Measurements from ENCODE around the gene PIEZO2. TPM values are rescaled to one million over a fixed set of nuclear protein-coding genes. Genes with fewer than 3 reads are reported as not detected.

PIEZO2 gene
- total RNA-seq, 1 experiment from 2014 or later, result 0.11 TPM

- Mint-ChIP-seq H3K36me3 (ENCODE audit: insufficient read depth, unreplicated experiment) (no peaks in the 10 kb centered on the region), H3K27me3 (ENCODE audit: insufficient read depth, unreplicated experiment) (peaks cover 6% of the 10 kb centered on the region), H3K4me3 (ENCODE audit: unreplicated experiment) (no peak overlapping the region), H3K4me1 (ENCODE audit: low read depth, unreplicated experiment) (no peaks in the 10 kb centered on the region), H3K27ac (ENCODE audit: unreplicated experiment) (no peak overlapping the region), H3K9me3 (ENCODE audit: unreplicated experiment) (no peaks in the 10 kb centered on the region)
- no peaks in the 10 kb centered on the region for H3K9me3 ChIP-seq
- H3K4me1 ChIP-seq, result no peaks in the 10 kb centered on the region
- CTCF ChIA-PET, result no interaction called here
- H3K4me3 ChIP-seq (ENCODE audit: low read depth, low read length), result no peak overlapping the region
- POLR2A ChIA-PET, result no interaction called here
- DNase-seq, result no peak
- no TSS peak for BruUV-seq (replicated peaks)
- intact Hi-C loops (cut with micrococcal nuclease; ENCODE audit: unreplicated experiment), result no loop called here
- no peaks in the 10 kb centered on the region for H3K36me3 ChIP-seq (ENCODE audit: control insufficient read depth, insufficient read depth, low read length)
- H3K27me3 ChIP-seq (replicated peaks; ENCODE audit: control insufficient read depth, insufficient read depth, low read length), result no peaks in the 10 kb centered on the region
- TF ChIP-seq CTCF (IDR thresholded peaks at IDR 0.05; ENCODE audit: insufficient read depth in 1 of 2, low read depth in 1 of 2, low read length in 1 of 2, severe bottlenecking in 1 of 2, unreplicated experiment in 1 of 2), result no peak
Observed at GRCh38 chr18:10759241-10759640, 390.1 kb downstream of the PIEZO2 start.

GRCh38 chr18:10757946-10758345 is 391.4 kb downstream of the PIEZO2 start:
- Histone ChIP-seq H3K36me3 (ENCODE audit: control insufficient read depth, insufficient read depth, low read length) (no peaks in the 10 kb centered on the region), H3K4me3 (ENCODE audit: low read depth, low read length) (no peak overlapping the region), H3K9me3 (no peaks in the 10 kb centered on the region), H3K4me1 (no peaks in the 10 kb centered on the region), H3K27me3 (replicated peaks; ENCODE audit: control insufficient read depth, insufficient read depth, low read length) (no peaks in the 10 kb centered on the region)
- ChIA-PET CTCF (interaction anchor here (0.6 kb wide), 1 partner anchor 161 kb away, joined by 3 read pairs; no protein-coding TSS in a partner anchor), POLR2A (no interaction called here)
- Mint-ChIP-seq H3K9me3 (ENCODE audit: unreplicated experiment) (no peaks in the 10 kb centered on the region), H3K27ac (ENCODE audit: unreplicated experiment) (no peak overlapping the region), H3K36me3 (ENCODE audit: insufficient read depth, unreplicated experiment) (no peaks in the 10 kb centered on the region), H3K27me3 (ENCODE audit: insufficient read depth, unreplicated experiment) (peaks cover 3% of the 10 kb centered on the region), H3K4me1 (ENCODE audit: low read depth, unreplicated experiment) (no peaks in the 10 kb centered on the region), H3K4me3 (ENCODE audit: unreplicated experiment) (no peak overlapping the region)
- no peak for TF ChIP-seq CTCF (IDR thresholded peaks at IDR 0.05; ENCODE audit: insufficient read depth in 1 of 2, low read depth in 1 of 2, low read length in 1 of 2, severe bottlenecking in 1 of 2, unreplicated experiment in 1 of 2)
- no TSS peak for BruUV-seq (replicated peaks)
- DNase-seq, result no peak
- intact Hi-C loops (cut with micrococcal nuclease; ENCODE audit: unreplicated experiment), result no loop called here

GRCh38 chr18:10757349-10757748 is 392.0 kb downstream of the PIEZO2 start:
- ChIA-PET POLR2A (no interaction called here), CTCF (no interaction called here)
- Mint-ChIP-seq H3K27me3 (ENCODE audit: insufficient read depth, unreplicated experiment) (peaks cover 1% of the 10 kb centered on the region), H3K36me3 (ENCODE audit: insufficient read depth, unreplicated experiment) (no peaks in the 10 kb centered on the region), H3K4me3 (ENCODE audit: unreplicated experiment) (no peak overlapping the region), H3K4me1 (ENCODE audit: low read depth, unreplicated experiment) (no peaks in the 10 kb centered on the region), H3K9me3 (ENCODE audit: unreplicated experiment) (no peaks in the 10 kb centered on the region), H3K27ac (ENCODE audit: unreplicated experiment) (no peak overlapping the region)
- no peaks in the 10 kb centered on the region for H3K27me3 ChIP-seq (replicated peaks; ENCODE audit: control insufficient read depth, insufficient read depth, low read length)
- no TSS peak for BruUV-seq (replicated peaks)
- no peaks in the 10 kb centered on the region for H3K36me3 ChIP-seq (ENCODE audit: control insufficient read depth, insufficient read depth, low read length)
- no peaks in the 10 kb centered on the region for H3K4me1 ChIP-seq
- H3K9me3 ChIP-seq, result no peaks in the 10 kb centered on the region
- intact Hi-C loops (cut with micrococcal nuclease; ENCODE audit: unreplicated experiment), result no loop called here
- no peak overlapping the region for H3K4me3 ChIP-seq (ENCODE audit: low read depth, low read length)
- no peak for DNase-seq
- TF ChIP-seq CTCF (IDR thresholded peaks at IDR 0.05; ENCODE audit: insufficient read depth in 1 of 2, low read depth in 1 of 2, low read length in 1 of 2, severe bottlenecking in 1 of 2, unreplicated experiment in 1 of 2), result no peak
